H1 (cell line): ENCODE results near the gene EYA4. TPM values are rescaled to one million over a fixed set of nuclear protein-coding genes. Genes with fewer than 3 reads are reported as not detected.

Source experiments
- ATF2 ChIP-seq: IDR thresholded peaks from 2 replicates; pipeline ENCODE4 v1.6.1; 2012; ENCODE audit warnings: low read length, inconsistent platforms
- CHD2 ChIP-seq: IDR thresholded peaks from 2 replicates; pipeline ENCODE4 v1.6.1; 2012; ENCODE audit warnings: low read length, improper control_type of control experiment
- SRF ChIP-seq: IDR thresholded peaks from 2 replicates; pipeline ENCODE4 v1.6.1; 2011; ENCODE audit warnings: mild to moderate bottlenecking, low read depth, low read length, moderate library complexity
- SUZ12 ChIP-seq: fragments of 200-600 bp; sonication (generic); IDR thresholded peaks from 2 replicates; pipeline ENCODE4 v1.6.1; 2012; ENCODE audit warnings: mild to moderate bottlenecking, inconsistent platforms, low read length, moderate library complexity, mixed read lengths
- polyA plus RNA-seq, 7 experiments: library from polyadenylated mRNA; depleted of rRNA in 3 of 7; stranded (reverse) in 5 of 7; unstranded in 2 of 7; fragments of >200 nt in 5 of 7; fragments of 200-250 nt in 2 of 7; gene quantifications; 1 replicate in 5 of 7; 2 replicates in 1 of 7; 4 replicates in 1 of 7; pipeline versions ENCODE4 v1.2.1 to v1.2.3, GENCODE V29; 2011 to 2013; ENCODE audit warnings: missing spikeins in 2 of 7, mixed read lengths in 2 of 7
- total RNA-seq: library from RNA; stranded (reverse); fragmentation: NEBNext Ultra II Directional; extraction: Animal tissue kit (Norgen Biotek cat#: 25700); gene quantifications from 2 replicates; pipeline ENCODE4 v1.2.1, GENCODE V29; 2021

The EYA4 gene
- total and polyA plus RNA-seq, 2 of the 8 experiments (the other 6 are each of a cell fraction or from before 2014, with no cell fraction given), result 0.06 to 0.17 TPM

- no peak for TF ChIP-seq SRF
- no peak for TF ChIP-seq CHD2
- TF ChIP-seq SUZ12, result no peak
- TF ChIP-seq ATF2, result no peak
Observed at GRCh38 chr6:133353061-133353460, 111.9 kb downstream of the EYA4 start (continued).
